ENCODE measurements around the gene P2RY8. TPM values are rescaled to one million over a fixed set of nuclear protein-coding genes. Genes with fewer than 3 reads are reported as not detected.
A peak's percentile ranks its signal among the peaks of the same experiment; 100 is the strongest.
"Not testable (repeated sequence)": the region's sequence is repeated elsewhere in the genome, so short reads cannot be mapped to it uniquely, and the experiment has no call there.

The P2RY8 gene
- total RNA-seq, 2 experiments from 2014 or later, result 27.5 to 28.3 TPM

- Mint-ChIP-seq H3K36me3 (ENCODE audit: low read depth) (peaks cover 60% of the 10 kb centered on the region), H3K4me3 (no peak overlapping the region), H3K9me3 (peaks cover 22% of the 10 kb centered on the region)
Observed at GRCh38 chrX:1477801-1478458, 59.1 kb downstream of the P2RY8 start.

GRCh38 chrX:1477229-1477628 is 59.8 kb downstream of the P2RY8 start:
- peaks cover 61% of the 10 kb centered on the region for H3K36me3 Mint-ChIP-seq (ENCODE audit: low read depth)
- peak overlapping the region; percentile 73 for H3K27ac Mint-ChIP-seq
- ChIA-PET CTCF (no interaction called here), POLR2A (no interaction called here)
- no peak for TF ChIP-seq CTCF (IDR thresholded peaks at IDR 0.05)
- no peak overlapping the region for H3K4me3 Mint-ChIP-seq
- H3K4me1 Mint-ChIP-seq (ENCODE audit: low read depth), result peaks cover 77% of the 10 kb centered on the region
- no peak for DNase-seq
- H3K27me3 Mint-ChIP-seq, result no peaks in the 10 kb centered on the region
- peaks cover 23% of the 10 kb centered on the region for H3K9me3 Mint-ChIP-seq
- no peak for ATAC-seq
- intact Hi-C loops (cut with micrococcal nuclease), result no loop called here

More at GRCh38 chrX:1477801-1478458, 59.1 kb downstream of the P2RY8 start:
- H3K4me1 Mint-ChIP-seq (ENCODE audit: low read depth), result peaks cover 77% of the 10 kb centered on the region
- H3K27me3 Mint-ChIP-seq, result no peaks in the 10 kb centered on the region
- no peak for TF ChIP-seq CTCF (IDR thresholded peaks at IDR 0.05)
- ATAC-seq (no peak), DNase-seq (no peak)
- ChIA-PET CTCF (no interaction called here), POLR2A (no interaction called here)
- intact Hi-C loops (cut with micrococcal nuclease), result no loop called here
- peak overlapping the region; percentile 73 for H3K27ac Mint-ChIP-seq

GRCh38 chrX:1476682-1477081 is 60.3 kb downstream of the P2RY8 start:
- ChIA-PET POLR2A (no interaction called here), CTCF (no interaction called here)
- Mint-ChIP-seq H3K4me1 (ENCODE audit: low read depth) (peaks cover 77% of the 10 kb centered on the region), H3K36me3 (ENCODE audit: low read depth) (peaks cover 67% of the 10 kb centered on the region), H3K27ac (no peak overlapping the region), H3K9me3 (peaks cover 25% of the 10 kb centered on the region), H3K4me3 (no peak overlapping the region), H3K27me3 (no peaks in the 10 kb centered on the region)
- no peak for ATAC-seq
- intact Hi-C loops (cut with micrococcal nuclease), result no loop called here
- TF ChIP-seq CTCF (IDR thresholded peaks at IDR 0.05), result no peak
- no peak for DNase-seq

GRCh38 chrX:1475881-1476280 is 61.1 kb downstream of the P2RY8 start:
- DNase-seq (no peak), ATAC-seq (no peak)
- ChIA-PET POLR2A (no interaction called here), CTCF (no interaction called here)
- Mint-ChIP-seq H3K36me3 (ENCODE audit: low read depth) (peaks cover 68% of the 10 kb centered on the region), H3K4me1 (ENCODE audit: low read depth) (peaks cover 77% of the 10 kb centered on the region), H3K27me3 (no peaks in the 10 kb centered on the region), H3K9me3 (peaks cover 25% of the 10 kb centered on the region), H3K4me3 (no peak overlapping the region), H3K27ac (peak overlapping the region; percentile 26)
- intact Hi-C loops (cut with micrococcal nuclease), result no loop called here
- TF ChIP-seq CTCF (IDR thresholded peaks at IDR 0.05), result no peak

- no peak for ATAC-seq
- H3K27me3 Mint-ChIP-seq, result no peaks in the 10 kb centered on the region
- no peak overlapping the region for H3K4me3 Mint-ChIP-seq
- intact Hi-C loops (cut with micrococcal nuclease), result no loop called here
- peak overlapping the region; percentile 14 for H3K27ac Mint-ChIP-seq
- TF ChIP-seq CTCF (IDR thresholded peaks at IDR 0.05), result no peak
- POLR2A ChIA-PET, result no interaction called here
- peaks cover 77% of the 10 kb centered on the region for H3K4me1 Mint-ChIP-seq (ENCODE audit: low read depth)
- H3K36me3 Mint-ChIP-seq (ENCODE audit: low read depth), result peaks cover 66% of the 10 kb centered on the region
- no peak for DNase-seq
- peaks cover 25% of the 10 kb centered on the region for H3K9me3 Mint-ChIP-seq
- CTCF ChIA-PET, result no interaction called here
Observed at GRCh38 chrX:1475481-1475880, 61.5 kb downstream of the P2RY8 start.

DNA sequence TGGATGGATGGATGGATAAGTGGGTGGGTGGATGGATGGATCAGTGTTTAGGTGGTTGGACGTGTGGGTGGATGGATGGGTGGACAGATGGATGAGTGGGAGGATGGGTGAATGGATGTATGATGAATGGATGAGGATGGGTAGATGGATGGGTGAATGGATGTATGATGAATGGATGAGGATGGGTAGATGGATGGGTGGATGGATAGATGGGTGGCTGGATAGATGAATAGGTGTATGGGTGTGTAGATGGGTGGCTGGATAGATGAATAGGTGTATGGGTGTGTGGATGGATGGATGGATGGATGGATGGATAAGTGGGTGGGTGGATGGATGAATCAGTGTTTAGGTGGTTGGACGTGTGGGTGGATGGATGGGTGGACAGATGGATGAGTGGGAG is 62.4 kb downstream of the P2RY8 start:
- DNase-seq; H3K27ac Mint-ChIP-seq; CTCF ChIA-PET; ATAC-seq; POLR2A ChIA-PET; H3K27me3 Mint-ChIP-seq; H3K4me3 Mint-ChIP-seq; intact Hi-C loops (cut with micrococcal nuclease): not testable (repeated sequence)
- H3K4me1 Mint-ChIP-seq (ENCODE audit: low read depth), result peaks cover 73% of the 10 kb centered on the region
- H3K9me3 Mint-ChIP-seq, result peaks cover 23% of the 10 kb centered on the region
- H3K36me3 Mint-ChIP-seq (ENCODE audit: low read depth), result peaks cover 57% of the 10 kb centered on the region

Measured in activated CD8-positive, alpha-beta T cell treated with anti-CD3 and anti-CD28 coated beads for 36 hours (primary cell).